ENCODE measurements around the gene FHAD1. TPM values are rescaled to one million over a fixed set of nuclear protein-coding genes. Genes with fewer than 3 reads are reported as not detected.

Gene FHAD1
- total RNA-seq, 1 donor: 0.63 TPM

DNA sequence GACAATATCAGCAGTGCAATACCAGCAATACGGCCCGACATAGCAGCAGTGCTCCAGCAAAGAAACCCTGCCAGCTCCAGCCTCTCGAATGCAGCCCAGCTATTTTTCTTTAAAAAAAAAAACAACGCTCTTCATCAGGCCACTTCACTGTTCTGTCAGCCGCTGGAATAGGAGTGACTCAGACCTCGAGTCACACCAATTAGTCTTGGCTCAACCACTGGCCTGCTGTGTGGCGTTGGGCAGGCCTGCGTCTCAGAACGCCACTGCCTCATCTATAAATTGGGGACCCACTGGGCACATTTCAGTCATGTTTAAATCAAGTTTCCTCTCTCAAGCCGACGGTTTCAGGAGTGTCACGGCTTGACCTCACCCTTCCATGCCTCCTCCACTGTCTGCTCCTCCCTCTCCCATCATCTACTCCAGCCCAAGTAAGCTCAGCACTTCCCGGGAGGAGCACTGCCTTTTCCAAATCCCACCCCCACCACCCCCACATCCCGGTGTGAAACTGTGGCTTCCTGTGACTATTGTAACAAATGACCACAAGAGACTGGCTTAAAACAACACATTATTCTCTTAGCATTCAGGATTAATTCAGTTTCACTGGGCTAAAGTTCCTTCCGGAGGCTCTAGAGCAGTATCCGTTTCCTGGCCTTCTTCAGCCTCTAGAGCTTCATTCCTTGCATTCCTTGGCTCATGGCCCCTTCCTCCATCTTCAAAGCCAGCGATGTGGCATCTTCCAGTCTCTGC is 90.8 kb downstream of the FHAD1 start:
- TF ChIP-seq, protein P1, sequence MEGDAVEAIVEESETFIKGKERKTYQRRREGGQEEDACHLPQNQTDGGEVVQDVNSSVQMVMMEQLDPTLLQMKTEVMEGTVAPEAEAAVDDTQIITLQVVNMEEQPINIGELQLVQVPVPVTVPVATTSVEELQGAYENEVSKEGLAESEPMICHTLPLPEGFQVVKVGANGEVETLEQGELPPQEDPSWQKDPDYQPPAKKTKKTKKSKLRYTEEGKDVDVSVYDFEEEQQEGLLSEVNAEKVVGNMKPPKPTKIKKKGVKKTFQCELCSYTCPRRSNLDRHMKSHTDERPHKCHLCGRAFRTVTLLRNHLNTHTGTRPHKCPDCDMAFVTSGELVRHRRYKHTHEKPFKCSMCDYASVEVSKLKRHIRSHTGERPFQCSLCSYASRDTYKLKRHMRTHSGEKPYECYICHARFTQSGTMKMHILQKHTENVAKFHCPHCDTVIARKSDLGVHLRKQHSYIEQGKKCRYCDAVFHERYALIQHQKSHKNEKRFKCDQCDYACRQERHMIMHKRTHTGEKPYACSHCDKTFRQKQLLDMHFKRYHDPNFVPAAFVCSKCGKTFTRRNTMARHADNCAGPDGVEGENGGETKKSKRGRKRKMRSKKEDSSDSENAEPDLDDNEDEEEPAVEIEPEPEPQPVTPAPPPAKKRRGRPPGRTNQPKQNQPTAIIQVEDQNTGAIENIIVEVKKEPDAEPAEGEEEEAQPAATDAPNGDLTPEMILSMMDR (IDR thresholded peaks at IDR 0.05; ENCODE audit: insufficient read depth, low read length): no peak
- no peak overlapping the region for H3K4me3 ChIP-seq (ENCODE audit: low read depth, low read length)
- DNase-seq (ENCODE audit: low read depth): peak; percentile 76

DNA sequence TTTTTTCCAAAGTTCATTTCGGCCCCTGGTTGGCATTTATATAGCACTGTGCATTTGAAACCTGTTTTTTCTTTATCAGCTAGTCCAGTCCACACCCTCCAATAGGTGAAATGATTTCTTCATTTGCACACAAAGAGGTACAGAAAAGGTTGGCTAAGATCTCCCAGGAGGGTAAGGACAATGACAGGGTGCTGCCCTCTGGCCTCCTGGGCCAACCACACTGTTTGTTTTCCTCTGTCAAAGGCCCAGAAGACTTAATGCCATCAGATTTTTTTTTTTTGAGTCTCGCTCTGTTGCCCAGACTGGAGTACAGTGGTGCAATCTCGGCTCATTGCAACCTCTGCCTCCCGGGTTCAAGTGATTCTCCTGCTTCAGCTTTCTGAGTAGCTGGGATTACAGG is 92.5 kb downstream of the FHAD1 start:
- H3K4me3 ChIP-seq (ENCODE audit: low read depth, low read length): no peak overlapping the region
- TF ChIP-seq, protein P1 (IDR thresholded peaks at IDR 0.05; ENCODE audit: insufficient read depth, low read length): no peak
- no peak for DNase-seq (ENCODE audit: low read depth)

DNA sequence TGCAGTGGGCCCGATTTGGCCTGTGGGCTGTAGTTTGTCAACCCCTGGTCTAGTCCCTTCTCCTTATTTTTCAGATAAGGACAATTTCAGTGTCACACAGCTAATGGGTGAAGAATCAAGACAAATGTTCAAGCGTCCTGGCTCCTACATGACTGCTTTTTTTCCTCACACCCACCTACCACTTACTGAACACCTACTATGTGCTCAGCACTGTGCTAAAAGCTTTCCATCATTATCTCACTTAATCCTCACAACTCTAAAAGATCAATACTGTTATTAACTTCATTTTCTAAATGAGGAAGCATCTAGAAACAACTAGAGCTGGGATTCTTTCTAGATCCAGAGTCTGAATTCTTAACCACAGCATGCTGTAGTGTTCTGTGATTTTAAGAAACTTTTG is 94.2 kb downstream of the FHAD1 start:
- no peak for DNase-seq (ENCODE audit: low read depth)
- H3K4me3 ChIP-seq (ENCODE audit: low read depth, low read length): no peak overlapping the region
- TF ChIP-seq, protein P1 (IDR thresholded peaks at IDR 0.05; ENCODE audit: insufficient read depth, low read length): no peak

DNA sequence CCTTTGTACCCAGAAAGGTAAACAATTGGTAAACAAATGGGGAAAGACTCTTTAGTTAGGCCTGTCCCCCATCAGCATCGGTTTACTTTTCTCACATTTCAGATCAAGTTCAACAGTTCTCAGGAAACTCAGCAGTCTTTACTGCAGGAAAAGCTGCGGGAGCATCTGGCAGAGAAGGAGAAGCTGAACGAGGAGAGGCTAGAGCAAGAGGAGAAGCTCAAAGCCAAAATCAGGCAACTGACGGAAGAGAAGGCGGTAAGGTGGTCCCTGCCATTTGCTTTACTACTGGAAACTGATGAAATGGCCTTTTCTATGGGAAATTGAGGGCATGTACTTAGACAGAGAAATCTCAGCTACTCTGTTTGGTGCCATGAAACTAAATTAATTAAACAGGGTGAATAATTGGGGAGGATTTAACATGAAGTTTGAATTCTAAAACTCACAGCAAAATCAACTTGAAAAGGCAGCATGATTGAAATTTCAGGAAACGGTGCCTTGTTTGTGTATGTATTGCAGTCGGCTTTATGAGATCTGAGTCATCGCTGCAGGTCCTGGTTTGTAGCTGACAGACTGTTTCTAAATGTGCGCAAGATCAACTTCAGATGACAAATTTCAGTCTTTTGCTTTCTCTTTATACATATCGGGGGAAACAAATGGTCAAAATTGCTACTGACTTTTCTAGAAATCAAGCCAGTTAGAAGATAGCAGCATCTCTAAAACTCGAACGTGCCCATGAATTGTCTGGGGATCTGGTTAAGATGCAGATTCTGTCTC is 94.8 kb downstream of the FHAD1 start:
- H3K4me3 ChIP-seq (ENCODE audit: low read depth, low read length): no peak overlapping the region

DNA sequence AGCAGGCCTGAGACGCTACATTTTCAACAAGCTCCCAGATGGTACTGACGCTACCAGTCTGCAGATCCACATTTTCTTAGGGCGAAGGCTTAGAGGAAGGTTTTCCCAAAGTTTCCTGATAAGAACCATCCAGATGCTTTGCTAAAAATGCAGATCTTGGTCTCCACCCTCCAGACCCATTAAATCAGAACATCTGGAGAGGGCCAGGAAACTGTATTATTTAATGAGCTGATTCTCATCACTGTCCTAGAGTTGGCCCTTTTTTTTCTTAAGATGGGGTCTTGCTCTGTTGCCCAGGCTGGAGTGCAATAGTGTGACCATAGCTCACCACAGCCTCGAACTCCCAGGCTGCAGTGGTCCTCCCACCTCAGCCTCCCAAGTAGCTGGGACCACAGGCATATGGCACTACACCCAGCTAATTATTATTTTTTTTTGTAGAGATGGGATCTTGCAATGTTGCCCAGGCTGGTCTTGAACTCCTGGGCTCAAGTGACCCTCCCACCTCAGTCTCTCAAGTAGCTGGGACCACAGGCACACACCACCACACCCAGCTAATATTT is 95.5 kb downstream of the FHAD1 start:
- TF ChIP-seq, protein P1 (IDR thresholded peaks at IDR 0.05; ENCODE audit: insufficient read depth, low read length): no peak
- DNase-seq (ENCODE audit: low read depth): no peak
- no peak overlapping the region for H3K4me3 ChIP-seq (ENCODE audit: low read depth, low read length)

More for the DNA sequence above, 94.8 kb downstream of the FHAD1 start:
- peak; percentile 46 for DNase-seq (ENCODE audit: low read depth)
- TF ChIP-seq, protein P1 (IDR thresholded peaks at IDR 0.05; ENCODE audit: insufficient read depth, low read length): no peak

DNA sequence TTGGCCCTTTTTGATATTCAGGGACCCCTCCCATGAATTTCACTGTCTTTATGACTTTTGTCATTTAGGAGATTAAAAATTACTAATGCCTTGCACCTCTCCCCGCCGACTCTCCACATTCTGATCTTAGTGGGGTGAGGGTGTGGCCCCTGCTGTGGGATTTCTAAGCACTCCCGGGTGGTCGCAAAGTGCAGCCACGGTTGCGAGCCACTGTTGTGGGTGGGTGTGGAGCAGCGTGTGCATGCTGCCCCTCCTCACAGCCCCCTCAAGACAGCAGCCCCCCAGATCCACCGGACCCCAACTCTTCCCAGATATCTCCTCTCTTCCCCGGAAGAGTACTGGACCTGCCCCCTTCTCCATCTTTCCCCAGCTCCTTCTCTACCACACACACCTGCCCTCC is 96.1 kb downstream of the FHAD1 start:
- DNase-seq (ENCODE audit: low read depth): no peak
- H3K4me3 ChIP-seq (ENCODE audit: low read depth, low read length): no peak overlapping the region
- TF ChIP-seq, protein P1 (IDR thresholded peaks at IDR 0.05; ENCODE audit: insufficient read depth, low read length): no peak
